Epithelial cell of prostate (primary cell): ENCODE data around the gene PLXNA4.
"Not testable (repeated sequence)": the region's sequence is repeated elsewhere in the genome, so short reads cannot be mapped to it uniquely, and the experiment has no call there.

Experiments used
- DNase-seq: peaks from one replicate; pipeline ENCODE4 v3.0.0-alpha.2; 2011; ENCODE audit warnings: low read depth, low spot score
- H3K27ac ChIP-seq: fragments of 450-650 bp; 2 replicates; pipeline ENCODE4 v1.5.1; 2017; ENCODE audit warnings: mild to moderate bottlenecking

Gene PLXNA4

DNA sequence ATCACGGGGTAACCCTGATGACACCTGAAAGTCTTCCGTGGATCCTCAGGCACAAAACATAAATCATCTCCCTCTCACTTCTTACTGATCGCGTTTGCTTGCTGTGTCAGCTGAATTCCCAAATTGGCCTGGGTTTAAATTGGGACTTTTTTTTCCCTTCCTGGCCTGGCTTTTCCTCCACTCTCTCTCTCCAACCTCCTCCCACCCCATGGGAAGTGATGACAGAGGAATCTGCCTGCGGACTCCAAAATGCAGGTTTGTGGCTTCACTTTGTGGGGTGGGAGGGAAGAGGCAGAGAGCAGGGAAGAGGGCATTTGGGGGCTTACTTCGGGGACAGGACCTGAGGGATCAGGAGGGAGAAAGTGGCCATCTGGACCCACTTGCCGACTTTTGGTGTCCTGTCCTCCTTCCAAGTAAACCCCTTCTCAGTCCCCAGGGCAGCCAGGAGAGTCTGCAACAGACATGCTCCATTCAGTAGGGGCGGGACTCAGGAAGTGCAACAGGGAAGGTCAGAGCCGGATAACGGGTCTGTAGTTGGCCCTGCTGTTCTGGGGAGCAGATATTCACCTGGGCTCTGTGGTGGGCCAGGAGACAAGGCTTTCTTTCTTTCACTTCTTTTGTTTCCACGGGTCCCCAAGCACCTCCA, 172.7 kb downstream of the PLXNA4 start:
- no peak for DNase-seq
- H3K27ac ChIP-seq: no peak overlapping the region

DNA sequence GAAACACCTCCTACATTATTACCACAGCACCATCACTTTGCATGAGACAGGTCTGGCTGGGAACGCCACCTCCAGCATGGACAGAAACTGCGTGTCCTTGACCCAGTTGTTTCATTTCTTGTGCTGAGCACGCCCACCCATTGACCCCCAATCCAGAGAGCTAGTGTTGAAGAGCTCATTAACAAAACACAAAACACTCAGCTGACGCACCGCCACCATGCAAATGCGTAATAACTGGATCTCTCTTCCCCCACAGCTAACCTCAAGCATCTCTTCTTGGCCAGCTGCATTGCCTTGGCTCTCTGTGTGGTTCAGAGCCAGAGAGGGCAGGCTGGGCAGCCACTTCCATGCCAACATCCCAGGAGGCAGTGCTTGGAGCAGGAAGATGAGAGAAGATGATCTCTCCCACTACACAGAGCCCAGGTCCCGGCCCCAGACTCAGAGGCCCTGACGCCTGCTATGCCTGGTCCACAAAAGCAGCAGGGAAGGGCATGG, 173.5 kb downstream of the PLXNA4 start:
- H3K27ac ChIP-seq: no peak overlapping the region
- DNase-seq: no peak

- DNase-seq: no peak
These were observed 174.2 kb downstream of the PLXNA4 start for GRCh38 chr7:132402096-132402495.

GRCh38 chr7:132400561-132401142, 175.6 kb downstream of the PLXNA4 start:
- DNase-seq: no peak
- H3K27ac ChIP-seq: no peak overlapping the region

More at GRCh38 chr7:132402096-132402495, 174.2 kb downstream of the PLXNA4 start:
- no peak overlapping the region for H3K27ac ChIP-seq

DNA sequence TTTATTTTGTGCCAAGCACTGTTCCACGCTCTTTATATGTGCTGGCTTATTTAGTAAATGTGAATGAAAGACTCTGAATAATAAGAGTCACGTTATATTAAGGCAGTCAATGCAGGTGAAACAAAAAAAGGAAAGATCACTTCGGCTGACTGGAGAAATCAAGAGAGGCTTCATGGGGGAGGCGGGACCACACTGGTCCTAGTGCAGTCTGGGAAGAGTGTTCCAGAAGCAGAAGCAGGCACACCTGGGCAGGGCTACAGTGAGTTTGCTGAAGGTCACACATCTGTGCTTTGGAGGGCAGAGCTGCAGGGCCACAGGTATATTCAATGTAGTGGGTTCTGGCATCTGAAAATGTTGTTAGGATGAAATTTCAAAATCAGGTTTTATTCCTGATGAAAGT, 176.9 kb downstream of the PLXNA4 start:
- no peak overlapping the region for H3K27ac ChIP-seq
- DNase-seq: no peak

DNA sequence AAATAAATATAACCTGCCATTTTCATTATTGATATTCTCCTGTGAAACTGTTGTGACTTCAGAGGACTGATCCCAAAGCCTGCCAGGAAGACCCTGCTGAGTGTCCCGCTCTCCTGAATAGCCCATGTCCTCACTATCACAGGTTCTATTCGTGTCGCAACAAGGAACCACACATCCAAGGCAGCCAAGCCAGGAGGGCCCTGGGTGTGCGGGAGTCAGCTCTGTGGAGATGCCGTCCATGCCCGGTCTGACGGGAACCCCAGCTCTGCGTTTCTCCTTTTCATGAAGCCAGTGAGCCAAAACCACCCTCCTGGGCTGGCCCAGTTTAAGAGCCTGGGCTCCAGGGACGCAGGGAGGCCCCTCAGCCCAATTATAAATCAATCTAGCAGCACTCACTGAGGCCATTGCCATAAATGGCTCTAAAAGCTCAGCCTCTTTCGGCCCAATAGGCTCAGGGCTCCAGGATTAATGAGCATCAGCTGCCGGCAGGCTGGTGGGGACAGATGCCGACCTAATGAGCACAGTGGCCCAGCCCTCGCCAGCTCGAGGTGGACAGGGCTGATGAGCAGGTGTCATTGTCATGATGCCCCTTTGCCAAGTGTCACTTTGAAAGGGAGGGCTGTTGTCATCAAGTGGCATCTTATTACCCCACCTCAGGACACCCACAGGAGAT, 177.9 kb downstream of the PLXNA4 start:
- no peak for DNase-seq
- no peak overlapping the region for H3K27ac ChIP-seq

GRCh38 chr7:132397070-132397469, 179.2 kb downstream of the PLXNA4 start:
- no peak for DNase-seq
- no peak overlapping the region for H3K27ac ChIP-seq

DNA sequence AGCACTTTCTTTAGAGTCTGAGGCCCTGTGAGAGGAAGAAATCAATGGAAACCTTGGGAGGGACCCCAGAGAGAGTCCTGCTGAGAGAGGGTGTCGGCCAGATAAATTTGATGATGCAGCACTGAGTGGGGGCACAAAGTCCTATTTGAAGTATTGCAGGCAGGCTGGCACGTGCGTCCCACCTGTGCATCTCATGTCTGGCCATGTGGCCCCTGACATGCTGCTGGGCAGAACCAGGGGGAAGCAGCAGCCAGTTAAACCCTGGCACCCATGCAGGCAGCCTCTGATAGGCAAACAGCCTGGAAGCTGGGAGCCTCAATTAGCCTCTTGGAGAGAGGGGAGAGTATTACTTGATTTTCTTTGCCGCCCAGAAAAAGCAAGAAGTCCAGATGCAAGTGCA, 180.9 kb downstream of the PLXNA4 start:
- DNase-seq: no peak
- H3K27ac ChIP-seq: no peak overlapping the region

- no peak overlapping the region for H3K27ac ChIP-seq
- no peak for DNase-seq
These were observed 181.7 kb downstream of the PLXNA4 start for GRCh38 chr7:132394283-132395198.

- no peak overlapping the region for H3K27ac ChIP-seq
- DNase-seq: no peak
These were observed 182.4 kb downstream of the PLXNA4 start for GRCh38 chr7:132393789-132394261.

DNA sequence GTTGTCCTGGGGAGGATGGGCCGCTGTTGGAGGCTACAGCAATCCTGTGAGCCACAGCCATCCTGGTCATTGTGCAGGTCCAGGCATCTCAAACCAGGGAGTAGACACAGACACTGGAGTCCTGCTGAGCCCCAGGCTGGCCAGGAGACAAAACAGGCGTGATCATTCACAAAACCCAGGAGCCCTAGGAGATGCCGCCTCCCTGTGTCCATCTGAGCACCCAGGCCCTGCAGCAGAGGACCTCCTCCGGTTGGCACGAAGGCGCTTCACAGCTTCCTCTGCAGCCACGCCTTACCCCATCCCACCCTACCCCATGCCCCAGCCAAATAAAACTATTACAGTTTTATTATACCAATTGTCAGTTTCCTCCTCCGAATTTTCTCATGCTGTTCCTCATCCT, 183.6 kb downstream of the PLXNA4 start:
- no peak overlapping the region for H3K27ac ChIP-seq
- no peak for DNase-seq

DNA sequence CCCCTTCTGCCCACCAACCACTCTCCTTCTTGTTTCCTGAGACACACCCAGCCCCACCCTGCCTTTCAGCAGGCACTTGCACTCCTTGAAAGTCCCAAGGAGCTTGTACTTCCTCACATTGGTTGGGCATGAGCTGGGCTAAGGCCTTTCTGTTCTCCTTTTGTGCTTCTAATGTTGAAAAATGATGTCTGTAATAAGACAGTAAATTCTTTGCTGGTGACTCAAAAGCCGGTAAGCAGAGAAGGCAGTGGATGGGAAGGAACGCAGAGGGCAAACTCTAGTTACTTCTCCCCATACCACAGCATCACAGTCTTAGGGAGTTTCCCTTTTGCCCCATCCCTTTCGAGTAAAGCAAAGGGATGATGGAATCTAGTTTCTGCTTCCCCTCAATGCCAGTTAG, 185.6 kb downstream of the PLXNA4 start:
- DNase-seq: no peak
- no peak overlapping the region for H3K27ac ChIP-seq

- DNase-seq, H3K27ac ChIP-seq: not testable (repeated sequence)
These were observed 186.2 kb downstream of the PLXNA4 start for GRCh38 chr7:132390049-132390448.

- DNase-seq: no peak
These were observed 187.6 kb downstream of the PLXNA4 start for GRCh38 chr7:132388688-132389087.

DNA sequence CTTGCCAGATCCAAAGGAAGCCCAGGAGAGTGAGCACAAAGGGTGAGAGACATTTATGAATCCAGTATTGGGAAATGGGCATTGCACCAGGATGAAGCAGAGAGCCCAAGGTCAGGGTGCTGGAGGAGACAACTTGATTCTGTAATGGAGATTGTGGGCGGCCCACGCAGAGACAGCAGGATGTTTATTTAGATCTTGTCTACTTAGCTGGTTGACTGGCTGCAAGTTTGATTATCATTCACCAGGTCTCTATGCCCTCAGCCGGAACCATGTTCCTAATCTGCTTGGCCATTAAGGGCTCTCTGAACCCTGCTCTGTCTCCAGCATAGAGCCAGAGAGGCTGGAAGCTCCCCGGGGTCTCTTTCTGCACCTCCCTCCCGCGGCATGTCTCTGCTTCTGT, 188.7 kb downstream of the PLXNA4 start:
- DNase-seq: no peak
- no peak overlapping the region for H3K27ac ChIP-seq

More at GRCh38 chr7:132388688-132389087, 187.6 kb downstream of the PLXNA4 start:
- H3K27ac ChIP-seq: no peak overlapping the region

DNA sequence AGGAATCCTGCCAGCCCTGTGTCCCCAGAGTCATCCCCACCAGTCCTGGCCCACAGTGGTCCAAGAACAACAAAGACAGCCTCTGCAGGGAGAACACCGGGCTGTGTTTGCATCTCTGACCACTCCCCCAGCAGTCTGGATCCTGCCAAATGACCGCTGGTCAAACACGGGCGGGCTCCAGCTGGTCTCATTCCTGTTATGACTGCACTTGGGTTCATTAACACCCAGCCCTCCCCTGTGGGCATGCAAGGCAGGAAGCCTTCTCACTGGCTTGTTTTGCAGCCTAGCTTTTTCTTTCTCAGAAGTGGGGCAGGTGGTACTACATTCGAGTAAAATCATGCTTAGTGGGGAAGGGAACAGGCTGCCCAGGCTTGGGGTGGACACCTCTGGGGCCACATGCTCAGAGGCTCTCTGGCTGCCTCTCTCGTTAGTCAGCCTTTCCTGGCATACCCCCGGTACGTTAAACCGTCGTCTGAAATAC, 190.0 kb downstream of the PLXNA4 start:
- no peak for DNase-seq
- H3K27ac ChIP-seq: no peak overlapping the region

- DNase-seq: no peak
- H3K27ac ChIP-seq: no peak overlapping the region
These were observed 192.3 kb downstream of the PLXNA4 start for GRCh38 chr7:132383962-132384361.

DNA sequence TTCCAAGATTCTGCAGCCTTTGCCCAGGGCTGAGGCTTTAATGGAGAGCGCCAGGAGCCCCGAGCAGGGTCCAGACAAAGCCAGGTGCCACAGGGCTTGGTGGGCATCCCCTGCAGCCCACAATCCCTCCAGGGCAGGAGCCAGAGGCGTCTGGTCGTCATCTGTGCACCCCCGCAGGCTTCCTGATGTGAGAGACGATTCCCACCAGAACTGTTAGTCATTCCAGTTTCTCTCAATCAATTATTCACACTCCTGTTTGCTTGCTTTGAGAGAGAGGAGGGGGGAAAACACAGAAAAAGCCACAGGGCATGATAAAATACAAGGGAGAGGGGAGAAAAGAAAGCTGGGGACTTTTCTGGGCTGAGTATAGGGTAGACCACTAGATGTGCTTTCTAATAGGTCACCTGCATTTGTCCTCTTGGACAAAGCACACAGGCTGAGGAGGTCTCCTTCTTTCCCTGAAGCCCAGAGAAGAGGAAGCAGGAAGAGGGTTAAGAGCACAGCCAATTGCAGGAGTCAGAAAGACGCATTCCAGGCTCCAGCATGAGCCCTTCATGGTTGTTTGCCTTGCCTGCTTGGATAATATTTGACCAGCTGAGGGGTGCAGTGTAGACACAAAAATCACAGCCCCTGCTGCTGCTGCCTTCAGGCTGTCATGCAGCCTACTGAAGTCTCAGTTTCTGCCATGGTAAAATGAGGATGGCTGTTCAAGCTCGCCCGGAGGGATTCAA, 194.4 kb downstream of the PLXNA4 start:
- no peak for DNase-seq
- no peak overlapping the region for H3K27ac ChIP-seq

DNA sequence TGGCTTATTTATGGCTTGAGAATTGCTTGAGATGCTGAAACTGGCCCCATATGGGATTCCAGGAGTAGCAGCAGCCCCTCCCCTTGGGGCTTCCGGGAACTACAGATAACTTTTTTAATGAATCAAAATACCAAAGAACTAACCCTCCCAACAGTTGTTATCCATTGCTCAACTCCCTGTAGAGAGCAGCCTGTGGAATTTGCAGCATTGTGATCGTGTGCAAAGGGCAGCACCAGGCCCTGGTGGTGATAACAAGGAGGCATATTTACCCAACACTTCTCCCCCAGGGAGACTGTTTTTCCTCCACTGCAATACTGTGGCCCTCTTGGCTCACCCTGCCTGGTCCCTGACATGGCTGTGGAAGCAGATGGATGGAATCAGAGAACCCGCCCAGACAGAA, 196.2 kb downstream of the PLXNA4 start:
- DNase-seq: no peak
- H3K27ac ChIP-seq: no peak overlapping the region

DNA sequence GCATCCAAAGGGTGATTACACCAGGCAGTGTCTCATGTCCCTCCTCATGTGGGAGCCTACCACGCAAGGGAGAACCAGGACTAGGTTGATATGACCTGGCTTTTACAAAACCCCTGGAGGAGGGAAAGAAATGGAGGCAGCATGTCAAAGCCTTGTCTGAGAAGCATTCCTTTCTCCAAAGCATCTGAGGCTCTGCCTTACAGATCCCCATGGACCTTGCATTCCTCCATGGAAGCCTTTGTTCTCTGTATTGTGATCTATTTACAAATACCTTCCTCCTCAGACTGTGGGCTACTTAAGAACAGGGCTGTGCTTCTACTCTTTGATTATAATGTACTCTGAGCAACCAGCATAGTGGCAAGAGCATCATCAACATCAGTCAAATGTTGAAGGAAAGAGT, 197.0 kb downstream of the PLXNA4 start:
- no peak for DNase-seq
- H3K27ac ChIP-seq: no peak overlapping the region
